SK-N-SH treated with all-trans-retinoic acid at 6 μM for 48 hours (cell line): ENCODE measurements around the gene MROH9.
A peak's percentile ranks its signal among the peaks of the same experiment; 100 is the strongest.

Experiments used
- ATAC-seq: fragments of 200-7000 bp; cut with Tn5 transposase; 3 replicates; pipeline ENCODE4 v1.9.1; 2020; ENCODE audit warnings: mild to moderate bottlenecking, moderate library complexity
- ARNTL ChIP-seq: fragments of 450-650 bp; formaldehyde crosslinking; IDR thresholded peaks from 2 replicates; pipeline ENCODE4 v1.5.0; 2020; ENCODE audit warnings: low read depth, mild to moderate bottlenecking, moderate library complexity, borderline replicate concordance
- CREB5 ChIP-seq: fragments of 250-450 bp; sonication (Bioruptor Pico); IDR thresholded peaks from 2 replicates; pipeline ENCODE4 v1.5.1; 2020; ENCODE audit warnings: low read depth, mild to moderate bottlenecking, moderate library complexity
- CSRNP3 ChIP-seq: fragments of 250-450 bp; sonication (Bioruptor Pico); IDR thresholded peaks from 2 replicates; pipeline ENCODE4 v1.5.1; 2021; ENCODE audit warnings: mild to moderate bottlenecking, moderate library complexity
- ESRRG ChIP-seq: fragments of 250-450 bp; sonication (Bioruptor Pico); IDR thresholded peaks from 2 replicates; pipeline ENCODE4 v1.6.1; 2021; ENCODE audit warnings: mild to moderate bottlenecking
- GLIS3 ChIP-seq: fragments of 250-450 bp; sonication (Bioruptor Pico); IDR thresholded peaks from 2 replicates; pipeline ENCODE4 v1.5.0; 2020; ENCODE audit warnings: mild to moderate bottlenecking, moderate library complexity
- ISL1 ChIP-seq: fragments of 250-450 bp; sonication (Bioruptor Pico); IDR thresholded peaks from 2 replicates; pipeline ENCODE4 v2.1.2; 2022; ENCODE audit warnings: mild to moderate bottlenecking, moderate library complexity
- PATZ1 ChIP-seq: fragments of 250-450 bp; sonication (Bioruptor Pico); IDR thresholded peaks from 2 replicates; pipeline ENCODE4 v1.8.0; 2020; ENCODE audit warnings: mild to moderate bottlenecking, moderate library complexity, borderline replicate concordance
- POU6F1 ChIP-seq: fragments of 250-450 bp; sonication (Bioruptor Pico); IDR thresholded peaks from 2 replicates; pipeline ENCODE4 v1.8.0; 2021; ENCODE audit warnings: low read depth, mild to moderate bottlenecking, moderate library complexity, borderline replicate concordance
- RARB ChIP-seq: fragments of 250-450 bp; sonication (Bioruptor Pico); IDR thresholded peaks from 2 replicates; pipeline ENCODE4 v1.8.0; 2021; ENCODE audit warnings: mild to moderate bottlenecking, moderate library complexity
- TCF4 ChIP-seq: fragments of 250-450 bp; sonication (Bioruptor Pico); IDR thresholded peaks from 2 replicates; pipeline ENCODE4 v1.8.0; 2021; ENCODE audit warnings: mild to moderate bottlenecking, moderate library complexity, borderline replicate concordance
- TSHZ2 ChIP-seq: fragments of 250-450 bp; sonication (Bioruptor Pico); IDR thresholded peaks from 2 replicates; pipeline ENCODE4 v1.5.0; 2020; ENCODE audit warnings: mild to moderate bottlenecking, moderate library complexity
- ZFP30 ChIP-seq: fragments of 450-650 bp; formaldehyde crosslinking; IDR thresholded peaks from 2 replicates; pipeline ENCODE4 v1.5.0; 2022; ENCODE audit warnings: mild to moderate bottlenecking, moderate library complexity
- ZNF565 ChIP-seq: fragments of 450-650 bp; formaldehyde crosslinking; conservative IDR thresholded peaks from 2 replicates; pipeline ENCODE4 v1.5.0; 2020; ENCODE audit warnings: low read depth, mild to moderate bottlenecking, moderate library complexity
- ZNF8 ChIP-seq: fragments of 450-650 bp; formaldehyde crosslinking; IDR thresholded peaks from 2 replicates; pipeline ENCODE4 v1.5.0; 2020; ENCODE audit warnings: mild to moderate bottlenecking, moderate library complexity

The MROH9 gene

GRCh38 chr1:171090604-171091003 lies 155.3 kb downstream of the MROH9 start, which contains the start of gene FMO3:
Gene FMO3 (plus strand): TSS chr1:171090905. CDS start chr1:171092659, 1,754 bp downstream.
- peak; percentile 79 for ATAC-seq

GRCh38 chr1:171103862-171104261 lies 168.5 kb downstream of the MROH9 start:
- no peak for ATAC-seq
- TF ChIP-seq CREB5 (CRISPR knock-in tag) (no peak), RARB (CRISPR knock-in tag) (no peak), TSHZ2 (CRISPR knock-in tag) (no peak), ZNF8 (CRISPR knock-in tag) (no peak), PATZ1 (no peak), ZFP30 (CRISPR knock-in tag) (no peak), ARNTL (CRISPR knock-in tag) (no peak), ZNF565 (CRISPR knock-in tag) (no peak), POU6F1 (no peak)

More at GRCh38 chr1:171090604-171091003, 155.3 kb downstream of the MROH9 start, which contains the start of gene FMO3:
- TF ChIP-seq ESRRG = no peak
- TF ChIP-seq TCF4 (CRISPR knock-in tag) = no peak
- no peak for TF ChIP-seq TSHZ2 (CRISPR knock-in tag)
- TF ChIP-seq ISL1 (CRISPR knock-in tag) = no peak
- no peak for TF ChIP-seq GLIS3 (CRISPR knock-in tag)
- no peak for TF ChIP-seq CSRNP3
- TF ChIP-seq CREB5 (CRISPR knock-in tag) = no peak
- TF ChIP-seq PATZ1 = no peak
- TF ChIP-seq, all 23 proteins: peak for 0
